H1 (cell line): ENCODE results near the gene SF3B1. TPM values are rescaled to one million over a fixed set of nuclear protein-coding genes. Genes with fewer than 3 reads are reported as not detected.

Experiments
- CTCF ChIA-PET: fragments of 300-600 bp; sonication (Branson Sonifier 250); formaldehyde crosslinking; loops from one replicate; lab custom pipeline; 2021; ENCODE audit not compliant: partially characterized antibody; lab: Charles Lee
- POLR2A ChIA-PET: fragments of 300-600 bp; sonication (Branson Sonifier 250); formaldehyde crosslinking; loops from one replicate; lab custom pipeline; 2021; ENCODE audit warnings: inconsistent platforms; ENCODE audit not compliant: partially characterized antibody; lab: Charles Lee
- DNase-seq, 2 experiments: peaks; one replicate each; pipeline versions ENCODE4 v3.0.0 to v3.0.0-alpha.2; 2010 to 2022; ENCODE audit warnings: low spot score in 2 of 2, low read depth in 1 of 2, mixed read lengths in 1 of 2
- FAIRE-seq: peaks from 2 replicates; lab custom pipeline; 2011; peaks lifted over from hg19 to GRCh38; lab: Jason Lieb, UNC
- H2AFZ ChIP-seq: 2 replicates; pipeline ENCODE4 v1.8.1; 2012; ENCODE audit warnings: low read length, inconsistent platforms
- H2AK5ac ChIP-seq: 2 replicates; pipeline ENCODE4 v1.6.1; 2013; ENCODE audit warnings: low read depth, low read length
- H2BK120ac ChIP-seq: replicated peaks from 2 replicates; pipeline ENCODE3; 2013; ENCODE audit warnings: low read depth, low read length, inconsistent platforms
- H2BK12ac ChIP-seq: 2 replicates; pipeline ENCODE4 v1.6.1; 2013; ENCODE audit warnings: low read depth, low read length
- H2BK15ac ChIP-seq: 2 replicates; pipeline ENCODE4 v1.6.1; 2013; ENCODE audit warnings: low read length
- H2BK20ac ChIP-seq: 2 replicates; pipeline ENCODE4 v1.6.1; 2013; ENCODE audit warnings: low read length
- H2BK5ac ChIP-seq: 2 replicates; pipeline ENCODE4 v1.6.1; 2013; ENCODE audit warnings: low read depth, low read length
- H3K14ac ChIP-seq: 2 replicates; pipeline ENCODE4 v1.6.1; 2013; ENCODE audit warnings: inconsistent platforms; ENCODE audit not compliant: insufficient read length
- H3K18ac ChIP-seq: 2 replicates; pipeline ENCODE4 v1.6.1; 2013; ENCODE audit warnings: low read length; ENCODE audit errors: extremely low read depth
- H3K23ac ChIP-seq: 2 replicates; pipeline ENCODE4 v1.6.1; 2013; ENCODE audit warnings: inconsistent platforms; ENCODE audit not compliant: insufficient read length
- H3K23me2 ChIP-seq: 2 replicates; pipeline ENCODE4 v1.6.1; 2013; ENCODE audit warnings: low read depth, low read length
- H3K27ac ChIP-seq: 2 replicates; pipeline ENCODE4 v1.6.1; 2011; ENCODE audit warnings: low read depth, low read length, inconsistent platforms
- H3K27me3 ChIP-seq, 4 experiments: replicated peaks in 1 of 4; 1 replicate in 1 of 4; 2 replicates in 3 of 4; pipeline versions ENCODE4 v1.6.1 to v1.8.1; 2011 to 2013; ENCODE audit warnings: low read length in 3 of 4, mild to moderate bottlenecking in 3 of 4, inconsistent platforms in 2 of 4, mixed read lengths in 2 of 4, moderate library complexity in 1 of 4; ENCODE audit not compliant: control insufficient read depth in 3 of 4, insufficient read depth in 3 of 4; ENCODE audit errors: extremely low read depth in 1 of 4
- H3K36me3 ChIP-seq, 4 experiments: 2 replicates each; pipeline versions ENCODE4 v1.6.1 to v1.8.1; 2011 to 2013; ENCODE audit warnings: mild to moderate bottlenecking in 4 of 4, low read length in 3 of 4, moderate library complexity in 2 of 4, control low read depth in 1 of 4, inconsistent platforms in 1 of 4; ENCODE audit not compliant: insufficient read depth in 4 of 4, control insufficient read depth in 2 of 4
- H3K4ac ChIP-seq: replicated peaks from 2 replicates; pipeline ENCODE3; 2013; ENCODE audit warnings: low read length, low read depth, mixed read lengths, inconsistent platforms; ENCODE audit not compliant: insufficient read length
- H3K4me1 ChIP-seq, 4 experiments: replicated peaks in 1 of 4; 1 replicate in 1 of 4; 2 replicates in 3 of 4; pipeline versions ENCODE4 v1.6.1 to v1.8.1; 2011 to 2013; ENCODE audit warnings: low read length in 3 of 4, inconsistent platforms in 2 of 4, mixed read lengths in 1 of 4; ENCODE audit not compliant: insufficient read depth in 4 of 4, control insufficient read depth in 3 of 4
- H3K4me2 ChIP-seq, 2 experiments: 2 replicates each; pipeline versions ENCODE4 v1.6.1 to v1.8.1; 2011 to 2013; ENCODE audit warnings: low read depth in 2 of 2, low read length in 2 of 2, control low read depth in 1 of 2, inconsistent platforms in 1 of 2, mild to moderate bottlenecking in 1 of 2; ENCODE audit not compliant: insufficient read depth in 1 of 2
- H3K4me3 ChIP-seq, 4 experiments: fragments of 200-600, 300-600 bp in 1 of 4; sonication (generic), shearing (Covaris generic), sonication (Bioruptor Twin) in 1 of 4; 2 replicates each; pipeline versions ENCODE4 v1.5.1 to v1.8.1; 2011 to 2016; ENCODE audit warnings: low read length in 4 of 4, low read depth in 3 of 4, control low read depth in 2 of 4, inconsistent platforms in 2 of 4, mild to moderate bottlenecking in 2 of 4, mixed read lengths in 1 of 4, moderate library complexity in 1 of 4; ENCODE audit not compliant: insufficient read depth in 2 of 4; ENCODE audit errors: extremely low read depth in 1 of 4
- H3K56ac ChIP-seq: replicated peaks from 2 replicates; pipeline ENCODE3; 2013; ENCODE audit warnings: low read depth, mild to moderate bottlenecking, mixed read lengths, low read length, inconsistent platforms; ENCODE audit not compliant: insufficient read length
- H3K79me1 ChIP-seq: 2 replicates; pipeline ENCODE4 v1.6.1; 2013; ENCODE audit warnings: low read depth, low read length, control low read depth
- H3K79me2 ChIP-seq, 2 experiments: 2 replicates each; pipeline versions ENCODE4 v1.6.1 to v1.8.1; 2012 to 2013; ENCODE audit warnings: low read length in 2 of 2, mild to moderate bottlenecking in 2 of 2, inconsistent platforms in 1 of 2; ENCODE audit not compliant: insufficient read depth in 2 of 2, control insufficient read depth in 1 of 2
- H3K9ac ChIP-seq, 4 experiments: replicated peaks in 1 of 4; 1 replicate in 1 of 4; 2 replicates in 3 of 4; pipeline versions ENCODE4 v1.6.1 to v1.8.1; 2011 to 2013; ENCODE audit warnings: low read depth in 3 of 4, low read length in 3 of 4, control low read depth in 2 of 4, mild to moderate bottlenecking in 2 of 4, moderate library complexity in 2 of 4, inconsistent platforms in 1 of 4; ENCODE audit errors: extremely low read depth in 1 of 4
- H3K9me3 ChIP-seq, 2 experiments: 2 replicates each; pipeline versions ENCODE4 v1.6.1 to v1.8.1; 2012 to 2013; ENCODE audit warnings: mild to moderate bottlenecking in 2 of 2, moderate library complexity in 2 of 2, control low read depth in 1 of 2, inconsistent platforms in 1 of 2, low read depth in 1 of 2, low read length in 1 of 2, mixed read lengths in 1 of 2; ENCODE audit not compliant: insufficient read depth in 2 of 2
- H4K20me1 ChIP-seq, 2 experiments: replicated peaks in 1 of 2; 2 replicates each; pipeline versions ENCODE3 to v1.8.1; 2011 to 2013; ENCODE audit warnings: inconsistent platforms in 2 of 2, low read length in 2 of 2, mild to moderate bottlenecking in 1 of 2; ENCODE audit not compliant: insufficient read depth in 2 of 2, control insufficient read depth in 1 of 2
- H4K5ac ChIP-seq: 2 replicates; pipeline ENCODE4 v1.6.1; 2013; ENCODE audit warnings: low read length, low read depth, mixed read lengths, inconsistent platforms; ENCODE audit not compliant: insufficient read length
- H4K8ac ChIP-seq: 2 replicates; pipeline ENCODE4 v1.8.0; 2013; ENCODE audit warnings: mild to moderate bottlenecking, moderate library complexity, low read length, inconsistent platforms; ENCODE audit not compliant: insufficient read depth; ENCODE audit errors: extremely low read depth
- H4K91ac ChIP-seq: replicated peaks from 2 replicates; pipeline ENCODE3; 2013; ENCODE audit warnings: low read length, mixed read lengths, inconsistent platforms; ENCODE audit not compliant: insufficient read length
- EP300 ChIP-seq, 2 experiments: IDR thresholded peaks; 1 replicate in 1 of 2; 2 replicates in 1 of 2; pipeline ENCODE4 v1.6.1; 2011 to 2012; ENCODE audit warnings: low read depth in 2 of 2, low read length in 2 of 2, mild to moderate bottlenecking in 2 of 2, borderline replicate concordance in 1 of 2, inconsistent platforms in 1 of 2, moderate library complexity in 1 of 2
- FOSL1 ChIP-seq: IDR thresholded peaks from 2 replicates; pipeline ENCODE4 v1.6.1; 2011; ENCODE audit warnings: mild to moderate bottlenecking, low read depth, low read length, moderate library complexity; ENCODE audit not compliant: insufficient read depth
- JUND ChIP-seq: IDR thresholded peaks from 2 replicates; pipeline ENCODE4 v1.6.1; 2011; ENCODE audit warnings: mild to moderate bottlenecking, improper control_type of control experiment, low read length
- KDM5A ChIP-seq: fragments of 200-600 bp; IDR thresholded peaks from 2 replicates; pipeline ENCODE4 v1.7.1; 2012; ENCODE audit warnings: mild to moderate bottlenecking, low read length, inconsistent platforms, mixed read lengths
- NANOG ChIP-seq: IDR thresholded peaks from 2 replicates; pipeline ENCODE4 v1.6.1; 2011; ENCODE audit warnings: low read length, low read depth, mild to moderate bottlenecking, inconsistent platforms; ENCODE audit not compliant: insufficient read depth, poor library complexity, severe bottlenecking
- RAD21 ChIP-seq, 2 experiments: IDR thresholded peaks in 1 of 2; conservative IDR thresholded peaks in 1 of 2; 2 replicates each; pipeline ENCODE4 v1.6.1; 2011; ENCODE audit warnings: low read depth in 2 of 2, low read length in 2 of 2, improper control_type of control experiment in 1 of 2, inconsistent platforms in 1 of 2, mild to moderate bottlenecking in 1 of 2, moderate library complexity in 1 of 2
- SIN3A ChIP-seq, 2 experiments: IDR thresholded peaks in 1 of 2; conservative IDR thresholded peaks in 1 of 2; 2 replicates each; pipeline ENCODE4 v1.6.1; 2011 to 2012; ENCODE audit warnings: low read length in 2 of 2, improper control_type of control experiment in 1 of 2, low read depth in 1 of 2, mild to moderate bottlenecking in 1 of 2
- SP4 ChIP-seq: IDR thresholded peaks from 2 replicates; pipeline ENCODE4 v1.6.1; 2012; ENCODE audit warnings: low read length, inconsistent platforms
- USF2 ChIP-seq: IDR thresholded peaks from 2 replicates; pipeline ENCODE4 v1.6.1; 2011; ENCODE audit warnings: low read length, improper control_type of control experiment
- WGBS, 2 experiments: shearing (Covaris generic) in 1 of 2; methylation state at CpG; one replicate each; pipeline versions ENCODE4 v1.1.6 to v1.1.7; 2013 to 2015; ENCODE audit warnings: low lambda C conversion rate in 2 of 2, mixed read lengths in 2 of 2, inconsistent platforms in 1 of 2, low coverage in 1 of 2, missing lambda C conversion rate in 1 of 2; ENCODE audit not compliant: insufficient replicate concordance in 2 of 2, insufficient coverage in 1 of 2, insufficient read length in 1 of 2; ENCODE audit errors: extremely low coverage in 1 of 2, missing lambda C conversion rate in 1 of 2; 5-methylcytosine and 5-hydroxymethylcytosine counted together
- polyA plus RNA-seq, 7 experiments: library from polyadenylated mRNA; depleted of rRNA in 3 of 7; stranded (reverse) in 5 of 7; unstranded in 2 of 7; fragments of >200 nt in 5 of 7; fragments of 200-250 nt in 2 of 7; gene quantifications; 1 replicate in 5 of 7; 2 replicates in 1 of 7; 4 replicates in 1 of 7; pipeline versions ENCODE4 v1.2.1 to v1.2.3, GENCODE V29; 2011 to 2013; ENCODE audit warnings: missing spikeins in 2 of 7, mixed read lengths in 2 of 7
- total RNA-seq: library from RNA; stranded (reverse); fragmentation: NEBNext Ultra II Directional; extraction: Animal tissue kit (Norgen Biotek cat#: 25700); gene quantifications from 2 replicates; pipeline ENCODE4 v1.2.1, GENCODE V29; 2021

Gene SF3B1
- total and polyA plus RNA-seq, 2 of the 8 experiments (the other 6 are each of a cell fraction or from before 2014, with no cell fraction given), result 320 to 403 TPM

GRCh38 chr2:197399887-197400540 is 34.8 kb downstream of the SF3B1 start:
- Histone ChIP-seq H3K23me2 (no peaks in the 10 kb centered on the region), H3K4me2 (no peak overlapping the region)
- TF ChIP-seq USF2 (no peak), EP300 (IDR thresholded peaks at IDR 0.05; ENCODE audit: borderline replicate concordance in 1 of 2, low read depth in 2 of 2, low read length in 2 of 2) (no peak), RAD21 (IDR thresholded peaks at IDR 0.05 in 1 of 2, conservative IDR thresholded peaks at IDR 0.05 in 1 of 2; ENCODE audit: low read depth in 2 of 2, low read length in 2 of 2) (no peak), SP4 (no peak), KDM5A (no peak), SIN3A (conservative IDR thresholded peaks at IDR 0.05 in 1 of 2, IDR thresholded peaks at IDR 0.05 in 1 of 2; ENCODE audit: low read depth in 1 of 2, low read length in 2 of 2) (no peak), JUND (no peak), NANOG (no peak), FOSL1 (no peak)

More at GRCh38 chr2:197399887-197400540, 34.8 kb downstream of the SF3B1 start:
- Histone ChIP-seq H2BK120ac (no peak overlapping the region), H3K56ac (no peak overlapping the region), H3K23ac (no peak overlapping the region), H3K27me3 (no peaks in the 10 kb centered on the region), H3K27ac (no peak overlapping the region), H2BK12ac (no peak overlapping the region), H3K9ac (no peak overlapping the region), H3K36me3 (peaks cover 50 to 100% (median 91%) of the 10 kb centered on the region in 4 experiments), H3K14ac (no peak overlapping the region), H3K18ac (no peak overlapping the region), H4K91ac (no peak overlapping the region), H4K8ac (no peak overlapping the region; the same call in 1 of the 2 replicates), H3K79me1 (no peaks in the 10 kb centered on the region), H4K5ac (no peak overlapping the region), H3K4me3 (no peak overlapping the region), H2BK15ac (no peak overlapping the region), H3K4me1 (no peaks in the 10 kb centered on the region), H2AFZ (no peak overlapping the region), H2BK20ac (no peak overlapping the region), H3K9me3 (no peaks in the 10 kb centered on the region), H2BK5ac (no peak overlapping the region), H3K79me2 (no peaks in the 10 kb centered on the region), H2AK5ac (no peak overlapping the region), H4K20me1 (peaks cover 2 to 5% of the 10 kb centered on the region in 2 experiments), H3K4ac (no peak overlapping the region)
- WGBS, 2 experiments, result 88% methylated on average over 6 of the region's 6 CpGs; no CpG with 5 or more reads in 1 of the 2 experiments
- POLR2A ChIA-PET, result interaction anchor here (0.7 to 1.3 kb wide), 2 partner anchors 34 to 92 kb away, joined by 3 read pairs; no protein-coding TSS in a partner anchor
- FAIRE-seq, result no peak
- DNase-seq, result no peak
- CTCF ChIA-PET, result interaction anchor here (0.8 to 1.1 kb wide), 2 partner anchors 16 to 67 kb away, joined by 3 read pairs; no protein-coding TSS in a partner anchor
